ENCODE measurements around the gene PRR5L. TPM values are rescaled to one million over a fixed set of nuclear protein-coding genes. Genes with fewer than 3 reads are reported as not detected.

The PRR5L gene
- polyA plus RNA-seq, 4 donors = 5.6 to 62.2 (median 10.4) TPM

DNA sequence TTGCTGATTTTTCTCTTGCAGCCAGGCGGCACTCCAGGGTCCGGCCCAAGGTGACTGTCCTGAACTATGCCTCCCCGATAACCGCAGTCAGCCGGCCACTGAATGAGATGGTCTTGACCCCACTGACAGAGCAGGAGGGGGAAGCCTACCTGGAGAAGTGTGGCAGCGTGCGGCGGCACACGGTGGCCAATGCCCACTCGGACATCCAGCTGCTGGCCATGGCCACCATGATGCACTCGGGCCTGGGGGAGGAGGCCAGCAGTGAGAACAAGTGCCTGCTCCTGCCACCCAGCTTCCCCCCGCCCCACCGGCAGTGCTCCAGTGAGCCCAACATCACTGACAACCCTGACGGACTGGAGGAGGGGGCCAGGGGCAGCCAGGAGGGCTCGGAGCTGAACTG is 166.2 kb downstream of the PRR5L start:
- no peak for DNase-seq
- FAIRE-seq = no peak
- H3K4me1 ChIP-seq (ENCODE audit: control insufficient read depth in 3 of 3, insufficient read depth in 2 of 3, low read depth in 1 of 3, low read length in 2 of 3) = no peaks in the 10 kb centered on the region
- 95 to 98% (median 97%) methylated on average over 13 to 15 of the region's 15 CpGs for WGBS, 3 donors
- no peaks in the 10 kb centered on the region for H3K9me3 ChIP-seq (ENCODE audit: control insufficient read depth in 2 of 2, insufficient read depth in 1 of 2, low read depth in 1 of 2, low read length in 1 of 2)
- H3K27me3 ChIP-seq (ENCODE audit: control insufficient read depth in 3 of 3, insufficient read depth in 3 of 3, low read length in 3 of 3) = no peaks in the 10 kb centered on the region
- H3K4me3 ChIP-seq (ENCODE audit: low read depth in 1 of 3, low read length in 3 of 3) = no peak overlapping the region
- H3K36me3 ChIP-seq (ENCODE audit: control insufficient read depth in 3 of 3, insufficient read depth in 2 of 3, low read depth in 1 of 3, low read length in 3 of 3) = peaks cover 0 to 60% (median 5%) of the 10 kb centered on the region in 3 donors
- no peak overlapping the region for H3K27ac ChIP-seq (ENCODE audit: low read depth in 1 of 3, low read length in 2 of 3)

DNA sequence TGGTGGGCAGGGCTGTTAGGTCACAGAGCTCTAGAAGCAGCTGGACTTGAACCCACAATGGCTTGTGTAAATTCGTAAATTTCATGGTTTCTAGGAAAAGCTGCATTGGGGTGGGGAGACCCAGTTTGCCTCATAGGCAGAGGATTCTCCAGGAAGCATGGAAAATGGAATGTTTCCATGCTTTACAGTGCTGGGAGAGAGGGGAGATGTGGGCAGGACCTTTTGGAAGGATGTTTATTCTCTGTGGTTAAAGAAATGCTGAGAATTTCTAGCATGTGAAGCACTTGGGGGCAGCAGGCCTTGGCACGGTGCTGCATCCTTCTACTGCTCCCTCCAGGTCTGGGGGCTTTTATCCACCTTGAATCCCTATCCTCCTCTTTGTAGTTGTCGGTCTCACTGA is 167.7 kb downstream of the PRR5L start:
- H3K9me3 ChIP-seq (ENCODE audit: control insufficient read depth in 2 of 2, insufficient read depth in 1 of 2, low read depth in 1 of 2, low read length in 1 of 2) = no peaks in the 10 kb centered on the region
- H3K27me3 ChIP-seq (ENCODE audit: control insufficient read depth in 3 of 3, insufficient read depth in 3 of 3, low read length in 3 of 3) = no peaks in the 10 kb centered on the region
- H3K27ac ChIP-seq (ENCODE audit: low read depth in 1 of 3, low read length in 2 of 3) = no peak overlapping the region
- WGBS, 3 donors = 71 to 91% (median 77%) methylated on average over 3 of the region's 3 CpGs
- peaks cover 0 to 55% (median 5%) of the 10 kb centered on the region in 3 donors for H3K36me3 ChIP-seq (ENCODE audit: control insufficient read depth in 3 of 3, insufficient read depth in 2 of 3, low read depth in 1 of 3, low read length in 3 of 3)
- no peak for FAIRE-seq
- no peaks in the 10 kb centered on the region for H3K4me1 ChIP-seq (ENCODE audit: control insufficient read depth in 3 of 3, insufficient read depth in 2 of 3, low read depth in 1 of 3, low read length in 2 of 3)
- no peak overlapping the region for H3K4me3 ChIP-seq (ENCODE audit: low read depth in 1 of 3, low read length in 3 of 3)
- DNase-seq = no peak

DNA sequence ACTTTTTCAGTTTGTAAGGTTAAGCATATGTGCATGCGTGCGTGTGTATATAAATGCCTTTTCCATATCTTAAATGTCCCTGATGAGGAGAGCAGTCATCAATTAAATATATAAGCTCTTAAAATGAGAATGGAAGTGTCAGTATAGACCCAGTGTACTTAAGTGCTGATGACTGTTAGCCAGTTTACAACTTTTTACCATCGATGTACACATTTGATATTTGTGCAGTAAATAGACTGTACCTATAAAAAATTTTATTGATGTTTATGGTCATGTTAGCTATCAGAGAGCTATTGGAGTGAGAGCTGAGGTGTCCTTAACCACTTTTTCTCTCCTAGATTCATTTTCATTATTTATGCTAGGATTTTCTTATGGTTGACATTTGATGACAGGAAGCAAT is 168.6 kb downstream of the PRR5L start:
- FAIRE-seq (no peak), DNase-seq (no peak)
- no peak overlapping the region for H3K4me3 ChIP-seq (ENCODE audit: low read depth in 1 of 3, low read length in 3 of 3)
- no peaks in the 10 kb centered on the region for H3K4me1 ChIP-seq (ENCODE audit: control insufficient read depth in 3 of 3, insufficient read depth in 2 of 3, low read depth in 1 of 3, low read length in 2 of 3)
- H3K9me3 ChIP-seq (ENCODE audit: control insufficient read depth in 2 of 2, insufficient read depth in 1 of 2, low read depth in 1 of 2, low read length in 1 of 2) = no peaks in the 10 kb centered on the region
- H3K27me3 ChIP-seq (ENCODE audit: control insufficient read depth in 3 of 3, insufficient read depth in 3 of 3, low read length in 3 of 3) = no peaks in the 10 kb centered on the region
- WGBS, 3 donors = 76 to 95% (median 77%) methylated on average over 3 of the region's 3 CpGs
- H3K36me3 ChIP-seq (ENCODE audit: control insufficient read depth in 3 of 3, insufficient read depth in 2 of 3, low read depth in 1 of 3, low read length in 3 of 3) = peaks cover 0 to 48% (median 5%) of the 10 kb centered on the region in 3 donors
- H3K27ac ChIP-seq (ENCODE audit: low read depth in 1 of 3, low read length in 2 of 3) = no peak overlapping the region

- Histone ChIP-seq H3K27ac (ENCODE audit: low read depth in 1 of 3, low read length in 2 of 3) (no peak overlapping the region), H3K4me1 (ENCODE audit: control insufficient read depth in 3 of 3, insufficient read depth in 2 of 3, low read depth in 1 of 3, low read length in 2 of 3) (no peaks in the 10 kb centered on the region), H3K9me3 (ENCODE audit: control insufficient read depth in 2 of 2, insufficient read depth in 1 of 2, low read depth in 1 of 2, low read length in 1 of 2) (no peaks in the 10 kb centered on the region), H3K36me3 (ENCODE audit: control insufficient read depth in 3 of 3, insufficient read depth in 2 of 3, low read depth in 1 of 3, low read length in 3 of 3) (peaks cover 0 to 42% (median 5%) of the 10 kb centered on the region in 3 donors), H3K27me3 (ENCODE audit: control insufficient read depth in 3 of 3, insufficient read depth in 3 of 3, low read length in 3 of 3) (no peaks in the 10 kb centered on the region), H3K4me3 (ENCODE audit: low read depth in 1 of 3, low read length in 3 of 3) (no peak overlapping the region)
- FAIRE-seq (no peak), DNase-seq (no peak)
- 91 to 98% (median 93%) methylated on average over 4 of the region's 4 CpGs for WGBS, 3 donors
Measured at GRCh38 chr11:36465449-36466163, 169.5 kb downstream of the PRR5L start.

GRCh38 chr11:36467012-36467411 is 170.9 kb downstream of the PRR5L start:
- no peak for FAIRE-seq
- Histone ChIP-seq H3K27me3 (ENCODE audit: control insufficient read depth in 3 of 3, insufficient read depth in 3 of 3, low read length in 3 of 3) (no peaks in the 10 kb centered on the region), H3K4me1 (ENCODE audit: control insufficient read depth in 3 of 3, insufficient read depth in 2 of 3, low read depth in 1 of 3, low read length in 2 of 3) (no peaks in the 10 kb centered on the region), H3K4me3 (ENCODE audit: low read depth in 1 of 3, low read length in 3 of 3) (no peak overlapping the region), H3K9me3 (ENCODE audit: control insufficient read depth in 2 of 2, insufficient read depth in 1 of 2, low read depth in 1 of 2, low read length in 1 of 2) (no peaks in the 10 kb centered on the region), H3K27ac (ENCODE audit: low read depth in 1 of 3, low read length in 2 of 3) (no peak overlapping the region), H3K36me3 (ENCODE audit: control insufficient read depth in 3 of 3, insufficient read depth in 2 of 3, low read depth in 1 of 3, low read length in 3 of 3) (peaks cover 0 to 34% (median 5%) of the 10 kb centered on the region in 3 donors)
- WGBS, 3 donors = 93 to 99% (median 95%) methylated on average over 3 of the region's 3 CpGs
- DNase-seq = no peak

DNA sequence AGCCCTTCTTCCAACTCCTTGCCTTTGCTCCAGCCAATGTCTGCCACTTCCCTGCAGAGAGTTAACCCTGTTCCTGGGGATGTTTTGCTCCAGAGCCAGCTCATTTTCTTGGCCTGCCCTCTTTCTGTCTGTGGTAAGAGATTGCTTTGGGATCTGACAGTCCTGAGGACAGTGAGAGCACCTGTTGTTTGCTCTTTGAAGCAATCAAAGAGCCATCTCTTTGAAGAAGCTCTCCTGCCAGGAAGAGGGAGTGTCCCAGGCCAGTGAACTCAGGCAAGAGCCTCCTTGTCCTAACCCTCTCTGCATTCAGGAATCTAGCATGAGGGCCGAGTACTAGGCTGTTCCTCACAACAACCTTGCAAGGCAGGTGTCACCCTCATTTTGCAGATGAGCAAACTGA is 171.8 kb downstream of the PRR5L start:
- WGBS, 3 donors = 68 to 83% (median 76%) methylated on average over 1 of the region's 1 CpG
- Histone ChIP-seq H3K4me3 (ENCODE audit: low read depth in 1 of 3, low read length in 3 of 3) (no peak overlapping the region), H3K27me3 (ENCODE audit: control insufficient read depth in 3 of 3, insufficient read depth in 3 of 3, low read length in 3 of 3) (no peaks in the 10 kb centered on the region), H3K9me3 (ENCODE audit: control insufficient read depth in 2 of 2, insufficient read depth in 1 of 2, low read depth in 1 of 2, low read length in 1 of 2) (no peaks in the 10 kb centered on the region), H3K27ac (ENCODE audit: low read depth in 1 of 3, low read length in 2 of 3) (no peak overlapping the region), H3K36me3 (ENCODE audit: control insufficient read depth in 3 of 3, insufficient read depth in 2 of 3, low read depth in 1 of 3, low read length in 3 of 3) (peaks cover 0 to 25% (median 5%) of the 10 kb centered on the region in 3 donors), H3K4me1 (ENCODE audit: control insufficient read depth in 3 of 3, insufficient read depth in 2 of 3, low read depth in 1 of 3, low read length in 2 of 3) (no peaks in the 10 kb centered on the region)
- no peak for FAIRE-seq
- DNase-seq = no peak

- 46 to 68% (median 56%) methylated on average over 2 of the region's 2 CpGs for WGBS, 3 donors
- Histone ChIP-seq H3K4me3 (ENCODE audit: low read depth in 1 of 3, low read length in 3 of 3) (no peak overlapping the region), H3K4me1 (ENCODE audit: control insufficient read depth in 3 of 3, insufficient read depth in 2 of 3, low read depth in 1 of 3, low read length in 2 of 3) (no peaks in the 10 kb centered on the region), H3K36me3 (ENCODE audit: control insufficient read depth in 3 of 3, insufficient read depth in 2 of 3, low read depth in 1 of 3, low read length in 3 of 3) (peaks cover 0 to 19% (median 2%) of the 10 kb centered on the region in 3 donors), H3K27ac (ENCODE audit: low read depth in 1 of 3, low read length in 2 of 3) (no peak overlapping the region), H3K27me3 (ENCODE audit: control insufficient read depth in 3 of 3, insufficient read depth in 3 of 3, low read length in 3 of 3) (no peaks in the 10 kb centered on the region), H3K9me3 (ENCODE audit: control insufficient read depth in 2 of 2, insufficient read depth in 1 of 2, low read depth in 1 of 2, low read length in 1 of 2) (no peaks in the 10 kb centered on the region)
- no peak for FAIRE-seq
- no peak for DNase-seq
Measured at GRCh38 chr11:36469063-36469462, 173.0 kb downstream of the PRR5L start.

DNA sequence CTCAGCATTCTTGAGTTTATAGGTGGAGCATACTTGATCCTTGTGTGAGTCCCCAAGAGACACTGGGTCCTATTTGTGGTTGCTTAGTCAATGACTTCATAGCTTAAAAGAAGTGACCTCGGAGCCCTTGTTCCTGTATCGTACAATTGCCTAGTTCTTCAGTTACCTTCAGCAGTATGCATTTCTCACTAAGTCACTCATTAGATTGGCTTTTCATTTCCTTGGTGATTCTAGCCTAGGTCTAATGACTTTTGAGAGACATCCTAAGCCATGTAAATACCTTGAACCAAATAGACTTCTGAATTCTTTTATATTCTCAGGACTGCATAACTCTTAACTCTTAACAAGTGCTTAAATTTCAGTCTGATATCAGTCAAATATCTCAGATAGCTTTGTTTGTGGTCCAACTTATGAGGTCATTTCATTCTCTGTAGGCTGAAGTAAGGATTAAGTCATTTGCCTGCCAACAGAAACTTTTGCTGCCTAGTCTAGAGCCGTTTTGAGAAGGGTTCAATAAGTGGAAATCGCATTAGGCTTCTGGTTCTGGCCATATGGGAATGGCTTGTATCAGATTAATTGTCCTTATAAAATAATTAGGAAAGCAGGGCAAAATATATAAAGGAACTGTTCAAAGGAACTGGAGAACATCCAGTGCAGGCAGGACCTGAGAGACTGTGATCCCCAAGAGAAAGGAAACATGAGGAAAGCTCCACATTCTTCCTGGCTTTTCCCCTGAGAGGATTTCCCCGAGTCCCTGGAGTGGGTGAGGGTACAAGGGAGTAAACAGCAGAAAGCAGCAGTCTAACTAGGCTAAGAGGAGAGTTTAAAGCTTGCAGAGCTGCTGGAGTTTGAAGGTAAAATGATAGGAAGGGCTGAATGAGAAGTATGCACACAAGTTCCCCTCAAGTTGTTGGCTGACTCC is 174.1 kb downstream of the PRR5L start:
- 60 to 73% (median 67%) methylated on average over 5 of the region's 5 CpGs for WGBS, 3 donors
- H3K36me3 ChIP-seq (ENCODE audit: control insufficient read depth in 3 of 3, insufficient read depth in 2 of 3, low read depth in 1 of 3, low read length in 3 of 3) = peaks cover 0 to 19% (median 2%) of the 10 kb centered on the region in 3 donors
- no peak overlapping the region for H3K27ac ChIP-seq (ENCODE audit: low read depth in 1 of 3, low read length in 2 of 3)
- DNase-seq = no peak
- no peak overlapping the region for H3K4me3 ChIP-seq (ENCODE audit: low read depth in 1 of 3, low read length in 3 of 3)
- H3K9me3 ChIP-seq (ENCODE audit: control insufficient read depth in 2 of 2, insufficient read depth in 1 of 2, low read depth in 1 of 2, low read length in 1 of 2) = no peaks in the 10 kb centered on the region
- no peaks in the 10 kb centered on the region for H3K4me1 ChIP-seq (ENCODE audit: control insufficient read depth in 3 of 3, insufficient read depth in 2 of 3, low read depth in 1 of 3, low read length in 2 of 3)
- no peak for FAIRE-seq
- no peaks in the 10 kb centered on the region for H3K27me3 ChIP-seq (ENCODE audit: control insufficient read depth in 3 of 3, insufficient read depth in 3 of 3, low read length in 3 of 3)
